GM12891 (cell line): ENCODE results near the gene SRP14.

Source experiments
- POLR2A ChIP-seq: IDR thresholded peaks from 2 replicates; pipeline ENCODE4 v1.6.1; 2011; ENCODE audit warnings: low read depth, low read length, control low read depth
- SPI1 ChIP-seq: IDR thresholded peaks from 2 replicates; pipeline ENCODE4 v1.6.1; 2011; ENCODE audit warnings: low read depth, low read length, control low read depth
- TAF1 ChIP-seq: IDR thresholded peaks from 2 replicates; pipeline ENCODE4 v1.6.1; 2011; ENCODE audit warnings: low read depth, low read length, control low read depth

- no peak for TF ChIP-seq POLR2A
- TF ChIP-seq SPI1: no peak
- no peak for TF ChIP-seq TAF1
Measured at GRCh38 chr15:40058476-40059140, 19.6 kb upstream of the SRP14 start.
